GM23338 (cell line): ENCODE measurements around the gene FAM174A. TPM values are rescaled to one million over a fixed set of nuclear protein-coding genes. Genes with fewer than 3 reads are reported as not detected.

Experiments used
- ATAC-seq: fragments of 200-7000 bp; cut with Tn5 transposase; 3 replicates; pipeline ENCODE4 v1.9.1; 2020
- DNase-seq: peaks from one replicate; pipeline ENCODE4 v3.0.0-alpha.2; 2015; ENCODE audit warnings: low spot score
- H2AFZ ChIP-seq: fragments of 200-600 bp; sonication (generic); 2 replicates; pipeline ENCODE4 v1.8.0; 2016; ENCODE audit warnings: antibody characterized with exemption, mild to moderate bottlenecking, moderate library complexity
- H3F3A ChIP-seq: fragments of 200-600 bp; sonication (generic); replicated peaks from 2 replicates; pipeline ENCODE4 v1.8.0; 2017; ENCODE audit warnings: antibody characterized with exemption, mixed run types, low read depth
- H3K27ac ChIP-seq: fragments of 200-600 bp; sonication (generic); 2 replicates; pipeline ENCODE4 v1.6.1; 2016; ENCODE audit warnings: low read depth
- H3K27me3 ChIP-seq: fragments of 200-600 bp; sonication (generic); 2 replicates; pipeline ENCODE4 v1.8.0; 2016; ENCODE audit warnings: mild to moderate bottlenecking, mixed run types, moderate library complexity; ENCODE audit not compliant: insufficient read depth
- H3K36me3 ChIP-seq: fragments of 200-600 bp; sonication (generic); 2 replicates; pipeline ENCODE4 v1.8.0; 2016; ENCODE audit warnings: mild to moderate bottlenecking; ENCODE audit not compliant: insufficient read depth
- H3K4me1 ChIP-seq: fragments of 200-600 bp; sonication (generic); 2 replicates; pipeline ENCODE4 v1.8.0; 2016; ENCODE audit warnings: mild to moderate bottlenecking, moderate library complexity; ENCODE audit not compliant: insufficient read depth
- H3K4me2 ChIP-seq: fragments of 200-600 bp; sonication (generic); 2 replicates; pipeline ENCODE4 v1.7.1; 2017; ENCODE audit warnings: mixed run types
- H3K4me3 ChIP-seq: fragments of 200-600 bp; sonication (generic); 2 replicates; pipeline ENCODE4 v1.6.1; 2016; ENCODE audit warnings: mixed run types
- H3K79me2 ChIP-seq: fragments of 200-600 bp; sonication (generic); replicated peaks from 2 replicates; pipeline ENCODE4 v1.8.0; 2017; ENCODE audit warnings: mild to moderate bottlenecking; ENCODE audit not compliant: insufficient read depth
- H3K9me2 ChIP-seq: fragments of 200-600 bp; sonication (generic); 2 replicates; pipeline ENCODE4 v1.8.0; 2017; ENCODE audit not compliant: insufficient read depth
- H4K20me1 ChIP-seq: fragments of 200-600 bp; sonication (generic); replicated peaks from 2 replicates; pipeline ENCODE4 v1.8.0; 2017; ENCODE audit warnings: mild to moderate bottlenecking; ENCODE audit not compliant: insufficient read depth
- H3K27ac Mint-ChIP-seq: 2 replicates; pipeline ENCODE4 v1.8.0; 2020; ENCODE audit warnings: inconsistent platforms, mild to moderate bottlenecking, moderate library complexity, mixed read lengths
- H3K27me3 Mint-ChIP-seq: 3 replicates; pipeline ENCODE4 v1.8.0; 2022; ENCODE audit warnings: low read depth, mild to moderate bottlenecking, moderate library complexity, mixed read lengths, inconsistent platforms; ENCODE audit not compliant: insufficient read depth, poor library complexity
- H3K36me3 Mint-ChIP-seq: 3 replicates; pipeline ENCODE4 v1.8.0; 2021; ENCODE audit warnings: low read depth, mild to moderate bottlenecking, inconsistent platforms, moderate library complexity, mixed read lengths
- H3K4me1 Mint-ChIP-seq: 3 replicates; pipeline ENCODE4 v1.8.0; 2020; ENCODE audit warnings: mild to moderate bottlenecking, inconsistent platforms, mixed read lengths
- H3K4me3 Mint-ChIP-seq: 3 replicates; pipeline ENCODE4 v1.8.0; 2021; ENCODE audit warnings: moderate library complexity, mild to moderate bottlenecking, inconsistent platforms, mixed read lengths
- H3K9me3 Mint-ChIP-seq: 3 replicates; pipeline ENCODE4 v1.8.0; 2020; ENCODE audit warnings: moderate library complexity, mild to moderate bottlenecking, inconsistent platforms, mixed read lengths
- CTCF ChIP-seq, 2 experiments: fragments of 200-600 bp in 1 of 2; sonication (generic) in 1 of 2; conservative IDR thresholded peaks; 2 replicates each; pipeline versions ENCODE4 v1.5.1 to v1.6.1; 2016 to 2017; ENCODE audit warnings: antibody characterized with exemption in 2 of 2, low read depth in 2 of 2, mild to moderate bottlenecking in 2 of 2, moderate library complexity in 1 of 2
- EZH2phosphoT487 ChIP-seq: fragments of 200-600 bp; sonication (generic); IDR thresholded peaks from one replicate; pipeline ENCODE4 v1.8.1; 2018; ENCODE audit warnings: antibody characterized with exemption; ENCODE audit not compliant: unreplicated experiment
- REST ChIP-seq: IDR thresholded peaks from one replicate; pipeline ENCODE4 v1.6.1; 2018; ENCODE audit warnings: antibody characterized with exemption; ENCODE audit not compliant: unreplicated experiment
- STAT1 ChIP-seq: IDR thresholded peaks from one replicate; pipeline ENCODE4 v1.6.1; 2016; ENCODE audit warnings: antibody characterized with exemption; ENCODE audit not compliant: unreplicated experiment
- ZNF331 ChIP-seq: fragments of 250-450 bp; sonication (Bioruptor Pico); IDR thresholded peaks from 2 replicates; pipeline ENCODE4 v1.5.0; 2020; ENCODE audit warnings: low read depth, mild to moderate bottlenecking, moderate library complexity
- ZNF462 ChIP-seq: fragments of 250-450 bp; sonication (Bioruptor Pico); IDR thresholded peaks from 2 replicates; pipeline ENCODE4 v1.5.0; 2020; ENCODE audit warnings: mild to moderate bottlenecking, moderate library complexity
- polyA plus RNA-seq: library from polyadenylated mRNA; unstranded; fragments of >200 nt; fragmentation: Nextera tagmentation; extraction: Ambion mirVana; gene quantifications from 2 replicates; pipeline ENCODE4 v1.2.1, GENCODE V29; 2016
- total RNA-seq: library from RNA; depleted of rRNA; stranded (reverse); fragments of >200 nt; shearing (Covaris generic); gene quantifications from 2 replicates; pipeline ENCODE4 v1.2.3, GENCODE V29; 2014

FAM174A gene
- total and polyA plus RNA-seq, 2 experiments from 2014 or later = 5.6 to 9.5 TPM

GRCh38 chr5:100590867-100591266, 55.7 kb downstream of the FAM174A start:
- Histone ChIP-seq H2AFZ (no peak overlapping the region), H3K4me3 (no peak overlapping the region), H3F3A (no peaks in the 10 kb centered on the region), H4K20me1 (no peaks in the 10 kb centered on the region), H3K27me3 (no peaks in the 10 kb centered on the region), H3K4me2 (no peak overlapping the region), H3K36me3 (no peaks in the 10 kb centered on the region), H3K27ac (no peak overlapping the region), H3K9me2 (no peaks in the 10 kb centered on the region), H3K79me2 (no peaks in the 10 kb centered on the region), H3K4me1 (no peaks in the 10 kb centered on the region)
- TF ChIP-seq REST (no peak), ZNF462 (CRISPR knock-in tag) (no peak), EZH2phosphoT487 (no peak), STAT1 (no peak), ZNF331 (CRISPR knock-in tag) (no peak), CTCF (conservative IDR thresholded peaks at IDR 0.05; ENCODE audit: low read depth in 2 of 2) (no peak)
- Mint-ChIP-seq H3K4me3 (no peak overlapping the region), H3K9me3 (no peaks in the 10 kb centered on the region), H3K27ac (no peak overlapping the region), H3K27me3 (no peaks in the 10 kb centered on the region), H3K4me1 (peaks cover 6% of the 10 kb centered on the region), H3K36me3 (no peaks in the 10 kb centered on the region)
- no peak for ATAC-seq
- no peak for DNase-seq
